H9 (cell line): ENCODE measurements around the gene SCAP. TPM values are rescaled to one million over a fixed set of nuclear protein-coding genes. Genes with fewer than 3 reads are reported as not detected.

Source experiments
- DNase-seq: peaks from one replicate; pipeline ENCODE4 v3.0.0-alpha.2; 2017
- H2AFZ ChIP-seq: one replicate; pipeline ENCODE4 v1.6.1; 2013; ENCODE audit warnings: mild to moderate bottlenecking, low read length, control low read depth, moderate library complexity
- H2AK5ac ChIP-seq: 2 replicates; pipeline ENCODE4 v1.6.1; 2013; ENCODE audit warnings: low read length, control low read depth, mixed read lengths; ENCODE audit not compliant: insufficient read length
- H2BK120ac ChIP-seq: one replicate; pipeline ENCODE4 v1.6.1; 2013; ENCODE audit warnings: low read depth, mild to moderate bottlenecking, low read length, control low read depth, inconsistent platforms; ENCODE audit not compliant: poor library complexity, severe bottlenecking
- H2BK12ac ChIP-seq: 2 replicates; pipeline ENCODE4 v1.6.1; 2013; ENCODE audit warnings: low read length, control low read depth, mixed read lengths, low read depth; ENCODE audit not compliant: insufficient read length
- H2BK15ac ChIP-seq: 2 replicates; pipeline ENCODE4 v1.6.1; 2013; ENCODE audit warnings: low read depth, low read length, control low read depth
- H2BK20ac ChIP-seq: one replicate; pipeline ENCODE4 v1.6.1; 2013; ENCODE audit warnings: low read depth, mild to moderate bottlenecking, low read length, control low read depth, inconsistent platforms; ENCODE audit not compliant: poor library complexity, severe bottlenecking
- H2BK5ac ChIP-seq: 2 replicates; pipeline ENCODE4 v1.6.1; 2013; ENCODE audit warnings: low read length, control low read depth, mixed read lengths; ENCODE audit not compliant: insufficient read length
- H3K14ac ChIP-seq: 2 replicates; pipeline ENCODE4 v1.6.1; 2013; ENCODE audit warnings: low read length, control low read depth; ENCODE audit not compliant: insufficient read depth
- H3K18ac ChIP-seq: 2 replicates; pipeline ENCODE4 v1.6.1; 2013; ENCODE audit warnings: low read depth, mild to moderate bottlenecking, mixed read lengths, low read length, control low read depth; ENCODE audit not compliant: insufficient read length
- H3K23ac ChIP-seq: 2 replicates; pipeline ENCODE4 v1.6.1; 2013; ENCODE audit warnings: low read length, control low read depth, mixed read lengths, low read depth; ENCODE audit not compliant: insufficient read length
- H3K23me2 ChIP-seq: 2 replicates; pipeline ENCODE4 v1.6.1; 2013; ENCODE audit warnings: low read depth, mild to moderate bottlenecking, mixed read lengths, low read length, control low read depth; ENCODE audit not compliant: insufficient read length, poor library complexity, severe bottlenecking
- H3K27ac ChIP-seq: 2 replicates; pipeline ENCODE4 v1.5.1; 2013; ENCODE audit warnings: low read length, control low read depth, mixed read lengths, low read depth; ENCODE audit not compliant: insufficient read length
- H3K27me3 ChIP-seq: 2 replicates; pipeline ENCODE4 v1.6.1; 2013; ENCODE audit warnings: low read length, control low read depth, inconsistent platforms; ENCODE audit not compliant: insufficient read depth
- H3K4ac ChIP-seq: 2 replicates; pipeline ENCODE4 v1.6.1; 2013; ENCODE audit warnings: low read depth, mild to moderate bottlenecking, control low read depth, inconsistent platforms, low read length, moderate library complexity
- H3K4me1 ChIP-seq: 2 replicates; pipeline ENCODE4 v1.6.1; 2013; ENCODE audit warnings: low read length, control low read depth, inconsistent platforms; ENCODE audit not compliant: insufficient read depth
- H3K4me2 ChIP-seq: 2 replicates; pipeline ENCODE4 v1.6.1; 2013; ENCODE audit warnings: low read length, control low read depth, mixed read lengths; ENCODE audit not compliant: insufficient read length, insufficient read depth
- H3K56ac ChIP-seq: 2 replicates; pipeline ENCODE4 v1.6.1; 2013; ENCODE audit warnings: low read depth, mild to moderate bottlenecking, mixed read lengths, low read length, control low read depth; ENCODE audit not compliant: insufficient read length
- H3K79me1 ChIP-seq: 2 replicates; pipeline ENCODE4 v1.6.1; 2013; ENCODE audit warnings: low read depth, mild to moderate bottlenecking, moderate library complexity, low read length, control low read depth, inconsistent platforms; ENCODE audit not compliant: insufficient read depth, poor library complexity, severe bottlenecking
- H3K79me2 ChIP-seq: 2 replicates; pipeline ENCODE4 v1.6.1; 2013; ENCODE audit warnings: low read length, control low read depth, inconsistent platforms; ENCODE audit not compliant: insufficient read depth
- H3K9ac ChIP-seq: 2 replicates; pipeline ENCODE4 v1.6.1; 2013; ENCODE audit warnings: low read length, control low read depth, mixed read lengths; ENCODE audit not compliant: insufficient read length; ENCODE audit errors: extremely low read depth
- H3K9me3 ChIP-seq: one replicate; pipeline ENCODE4 v1.6.1; 2013; ENCODE audit warnings: low read depth, low read length, inconsistent platforms; ENCODE audit not compliant: control insufficient read depth
- H3T11ph ChIP-seq: one replicate; pipeline ENCODE4 v1.6.1; 2013; ENCODE audit warnings: mild to moderate bottlenecking, low read length, control low read depth, inconsistent platforms
- H4K20me1 ChIP-seq: one replicate; pipeline ENCODE4 v1.6.1; 2013; ENCODE audit not compliant: control insufficient read depth, insufficient read length, insufficient read depth
- H4K5ac ChIP-seq: 2 replicates; pipeline ENCODE4 v1.6.1; 2013; ENCODE audit warnings: low read depth, mild to moderate bottlenecking, mixed read lengths, low read length, control low read depth; ENCODE audit not compliant: insufficient read length
- H4K8ac ChIP-seq: replicated peaks from 2 replicates; pipeline ENCODE4 v1.6.1; 2013; ENCODE audit warnings: low read length, control low read depth, mixed read lengths, low read depth; ENCODE audit not compliant: insufficient read length
- H4K91ac ChIP-seq: 2 replicates; pipeline ENCODE4 v1.6.1; 2013; ENCODE audit warnings: low read depth, mild to moderate bottlenecking, moderate library complexity, mixed read lengths, low read length, control low read depth; ENCODE audit not compliant: insufficient read length
- H3K27ac Mint-ChIP-seq, 3 experiments: 2 replicates in 2 of 3; 3 replicates in 1 of 3; pipeline ENCODE4 v1.8.0; 2020 to 2021; ENCODE audit warnings: mixed read lengths in 3 of 3, mild to moderate bottlenecking in 1 of 3, moderate library complexity in 1 of 3
- H3K27me3 Mint-ChIP-seq: 2 replicates; pipeline ENCODE4 v1.8.0; 2021; ENCODE audit warnings: low read depth, mild to moderate bottlenecking, moderate library complexity, mixed read lengths
- H3K36me3 Mint-ChIP-seq, 3 experiments: 2 replicates in 2 of 3; 3 replicates in 1 of 3; pipeline ENCODE4 v1.8.0; 2020 to 2021; ENCODE audit warnings: low read depth in 3 of 3, mixed read lengths in 3 of 3; ENCODE audit not compliant: insufficient read depth in 1 of 3
- H3K4me1 Mint-ChIP-seq, 2 experiments: 2 replicates each; pipeline ENCODE4 v1.8.0; 2020; ENCODE audit warnings: mixed read lengths in 2 of 2
- H3K4me3 Mint-ChIP-seq, 2 experiments: 2 replicates in 1 of 2; 3 replicates in 1 of 2; pipeline ENCODE4 v1.8.0; 2020 to 2021; ENCODE audit warnings: mild to moderate bottlenecking in 2 of 2, mixed read lengths in 2 of 2, moderate library complexity in 1 of 2
- H3K9me3 Mint-ChIP-seq, 2 experiments: 2 replicates in 1 of 2; 3 replicates in 1 of 2; pipeline ENCODE4 v1.8.0; 2020; ENCODE audit warnings: mild to moderate bottlenecking in 2 of 2, mixed read lengths in 2 of 2, moderate library complexity in 1 of 2
- CTCF ChIP-seq: fragments of 200-600 bp; sonication (generic); conservative IDR thresholded peaks from 3 replicates; pipeline ENCODE4 v1.8.0; 2021; ENCODE audit warnings: antibody characterized with exemption, mild to moderate bottlenecking
- WGBS: extraction: QIAGEN DNeasy Blood & Tissue Kit; methylation state at CpG from one replicate; pipeline ENCODE4 v1.1.7; 2013; ENCODE audit warnings: missing lambda C conversion rate, low lambda C conversion rate, mixed read lengths; ENCODE audit not compliant: insufficient read length; ENCODE audit errors: extremely low coverage; 5-methylcytosine and 5-hydroxymethylcytosine counted together
- total RNA-seq: library from RNA; stranded (reverse); gene quantifications from 2 replicates; pipeline ENCODE4 v1.2.1, GENCODE V29; 2021

Gene SCAP
- total RNA-seq, 1 experiment from 2014 or later, result 104 TPM

- Mint-ChIP-seq H3K36me3 (peaks cover 5 to 13% (median 12%) of the 10 kb centered on the region in 3 experiments; a peak in 6 of 7 replicates), H3K27ac (no peak overlapping the region), H3K9me3 (no peaks in the 10 kb centered on the region), H3K27me3 (no peaks in the 10 kb centered on the region), H3K4me1 (peaks cover 5 to 7% of the 10 kb centered on the region in 2 experiments), H3K4me3 (no peak overlapping the region)
- H3K27ac ChIP-seq, result no peak overlapping the region
- H4K8ac ChIP-seq, result no peak overlapping the region
- H3K79me2 ChIP-seq, result no peaks in the 10 kb centered on the region; the same call in 1 of the 2 replicates
- TF ChIP-seq CTCF, result no peak
- H3K9me3 ChIP-seq, result no peaks in the 10 kb centered on the region
- H3T11ph ChIP-seq, result no peak overlapping the region
- no peak overlapping the region for H2BK15ac ChIP-seq
- H2BK120ac ChIP-seq, result no peak overlapping the region
- WGBS, result no CpG with 5 or more reads among the region's 3 CpGs
- no peak for DNase-seq
- no peak overlapping the region for H3K14ac ChIP-seq
- H3K27me3 ChIP-seq, result no peaks in the 10 kb centered on the region
- no peak overlapping the region for H3K18ac ChIP-seq
- no peak overlapping the region for H4K5ac ChIP-seq
- no peak overlapping the region for H2AK5ac ChIP-seq
- H3K79me1 ChIP-seq, result peaks cover 3% of the 10 kb centered on the region
- H2BK12ac ChIP-seq, result no peak overlapping the region
- no peaks in the 10 kb centered on the region for H3K23me2 ChIP-seq
- H3K4me1 ChIP-seq, result peaks cover 3% of the 10 kb centered on the region; the same call in 1 of the 2 replicates
- H2BK5ac ChIP-seq, result no peak overlapping the region
- no peak overlapping the region for H3K4ac ChIP-seq
- no peak overlapping the region for H3K56ac ChIP-seq
- H4K20me1 ChIP-seq, result no peaks in the 10 kb centered on the region
- H2AFZ ChIP-seq, result no peak overlapping the region
- H2BK20ac ChIP-seq, result no peak overlapping the region
- H3K23ac ChIP-seq, result no peak overlapping the region
- no peak overlapping the region for H4K91ac ChIP-seq
- H3K9ac ChIP-seq, result no peak overlapping the region
- no peak overlapping the region for H3K4me2 ChIP-seq
These were observed 82.8 kb downstream of the SCAP start for GRCh38 chr3:47392933-47393332.
